OCI-LY1 (cell line): ENCODE data around the gene C16orf74.

Source experiments
- CTCF ChIP-seq: fragments of 200-600 bp; sonication (generic), shearing (Covaris generic); IDR thresholded peaks from 2 replicates; pipeline ENCODE4 v1.5.1; 2017; ENCODE audit warnings: mild to moderate bottlenecking, antibody characterized with exemption, low read length, moderate library complexity, mixed read lengths
- EZH2 ChIP-seq: fragments of 200-600 bp; sonication (generic), shearing (Covaris generic); IDR thresholded peaks from 2 replicates; pipeline ENCODE4 v1.8.0; 2017; ENCODE audit warnings: borderline replicate concordance, mixed run types, mild to moderate bottlenecking, antibody characterized with exemption, low read length, moderate library complexity, mixed read lengths

DNA sequence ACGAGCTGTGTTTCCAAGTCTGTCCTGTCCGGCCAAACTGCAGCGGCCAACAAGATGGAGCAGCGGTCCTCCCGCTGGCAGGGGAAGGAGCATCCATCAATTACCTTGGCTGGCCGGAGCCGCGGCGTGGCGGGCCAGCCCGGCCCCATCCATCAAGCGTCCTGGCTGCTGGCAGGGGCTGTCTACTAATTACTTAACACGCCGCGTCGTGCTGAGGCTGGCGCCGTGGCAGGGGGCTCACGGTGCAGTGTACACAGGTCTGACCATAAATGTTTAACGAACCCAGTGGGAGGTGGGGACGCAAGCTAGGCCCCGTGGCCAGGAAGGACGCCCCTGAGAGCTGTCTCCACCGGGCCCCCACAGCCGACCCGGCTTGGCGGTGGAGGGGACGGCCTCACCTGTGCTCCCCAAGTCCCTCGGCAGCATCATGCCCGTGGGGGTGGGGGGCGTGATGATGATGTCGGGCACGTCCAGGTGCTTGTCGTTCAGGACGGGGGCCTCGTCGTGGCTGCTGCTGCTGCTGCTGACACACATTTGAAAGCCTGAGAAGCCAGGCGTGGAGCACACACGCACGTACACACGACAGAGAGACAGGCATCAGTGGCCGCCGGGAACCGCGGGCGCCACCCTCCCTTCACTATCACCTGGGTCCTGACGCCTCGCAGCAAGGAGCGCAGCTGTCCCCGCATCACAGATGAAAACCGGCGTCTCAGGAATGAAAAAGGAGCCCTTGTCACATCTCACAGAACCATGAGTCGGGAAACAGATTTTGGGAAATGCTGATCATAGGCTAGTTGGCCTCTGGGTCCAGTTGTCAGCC lies 40.9 kb downstream of the C16orf74 start:
- TF ChIP-seq CTCF (no peak), EZH2 (no peak)
